WTC11 (cell line): ENCODE data around the gene SYNDIG1. TPM values are rescaled to one million over a fixed set of nuclear protein-coding genes. Genes with fewer than 3 reads are reported as not detected.

Source experiments
- ATAC-seq: fragments of 200-7000 bp; cut with Tn5 transposase; 2 replicates; pipeline ENCODE4 v1.10.0; 2021; ENCODE audit warnings: mild to moderate bottlenecking, moderate library complexity
- CTCF ChIA-PET: fragments of 300-600 bp; sonication (Branson Sonifier 250); formaldehyde crosslinking; loops from one replicate; lab custom pipeline; 2021; ENCODE audit warnings: antibody characterized with exemption; lab: Charles Lee
- POLR2A ChIA-PET: fragments of 350-600 bp; sonication (Branson Sonifier 250); formaldehyde crosslinking; loops from one replicate; lab custom pipeline; 2021; ENCODE audit warnings: antibody characterized with exemption; lab: Charles Lee
- DNase-seq: peaks from one replicate; pipeline ENCODE4 v3.0.0; 2021; ENCODE audit warnings: low spot score
- H3K27ac Mint-ChIP-seq: 2 replicates; pipeline ENCODE4 v1.8.0; 2021; ENCODE audit warnings: mixed read lengths
- H3K27me3 Mint-ChIP-seq: 2 replicates; pipeline ENCODE4 v1.8.0; 2021; ENCODE audit warnings: low read depth, mild to moderate bottlenecking, moderate library complexity, mixed read lengths
- H3K36me3 Mint-ChIP-seq: 2 replicates; pipeline ENCODE4 v1.8.0; 2021; ENCODE audit warnings: mixed read lengths
- H3K4me1 Mint-ChIP-seq: 2 replicates; pipeline ENCODE4 v1.8.0; 2022; ENCODE audit warnings: mixed read lengths
- H3K4me3 Mint-ChIP-seq: 2 replicates; pipeline ENCODE4 v1.8.0; 2021; ENCODE audit warnings: mild to moderate bottlenecking, moderate library complexity, mixed read lengths
- H3K9me3 Mint-ChIP-seq: 2 replicates; pipeline ENCODE4 v1.8.0; 2021; ENCODE audit warnings: mixed read lengths
- ARID4B ChIP-seq: sonication (generic); formaldehyde crosslinking; IDR thresholded peaks from 2 replicates; pipeline ENCODE4 v1.8.0; 2023; ENCODE audit warnings: missing genetic modification reagents, mild to moderate bottlenecking, borderline replicate concordance
- ATF3 ChIP-seq: sonication (generic); formaldehyde crosslinking; conservative IDR thresholded peaks from 2 replicates; pipeline ENCODE4 v1.8.1; 2022; ENCODE audit warnings: mild to moderate bottlenecking, missing genetic modification reagents
- CREB1 ChIP-seq: sonication (generic); formaldehyde crosslinking; IDR thresholded peaks from 2 replicates; pipeline ENCODE4 v1.8.0; 2023; ENCODE audit warnings: mild to moderate bottlenecking, missing genetic modification reagents
- CTCF ChIP-seq: fragments of 200-600 bp; IDR thresholded peaks from 2 replicates; pipeline ENCODE4 v1.8.0; 2022; ENCODE audit warnings: antibody characterized with exemption
- E2F1 ChIP-seq: sonication (generic); formaldehyde crosslinking; IDR thresholded peaks from 2 replicates; pipeline ENCODE4 v1.8.0; 2022; ENCODE audit warnings: mild to moderate bottlenecking, missing genetic modification reagents
- ELF4 ChIP-seq: sonication (generic); formaldehyde crosslinking; IDR thresholded peaks from 2 replicates; pipeline ENCODE4 v1.8.1; 2022; ENCODE audit warnings: low read depth, mild to moderate bottlenecking, moderate library complexity, missing genetic modification reagents
- ETV6 ChIP-seq: sonication (generic); formaldehyde crosslinking; IDR thresholded peaks from 2 replicates; pipeline ENCODE4 v1.8.1; 2022; ENCODE audit warnings: mild to moderate bottlenecking, missing genetic modification reagents
- IRF2 ChIP-seq: sonication (generic); formaldehyde crosslinking; IDR thresholded peaks from 2 replicates; pipeline ENCODE4 v1.8.0; 2022; ENCODE audit warnings: low read depth, missing genetic modification reagents, borderline replicate concordance
- KAT7 ChIP-seq: sonication (generic); formaldehyde crosslinking; IDR thresholded peaks from 2 replicates; pipeline ENCODE4 v1.8.1; 2023; ENCODE audit warnings: missing genetic modification reagents, mild to moderate bottlenecking, borderline replicate concordance
- NFYB ChIP-seq: sonication (generic); formaldehyde crosslinking; conservative IDR thresholded peaks from 2 replicates; pipeline ENCODE4 v1.8.0; 2022; ENCODE audit warnings: low read depth, missing genetic modification reagents
- RELA ChIP-seq: sonication (generic); formaldehyde crosslinking; IDR thresholded peaks from 2 replicates; pipeline ENCODE4 v1.8.1; 2022; ENCODE audit warnings: missing genetic modification reagents, mild to moderate bottlenecking, borderline replicate concordance
- SMAD4 ChIP-seq: sonication (generic); formaldehyde crosslinking; IDR thresholded peaks from 2 replicates; pipeline ENCODE4 v1.8.0; 2022; ENCODE audit warnings: mild to moderate bottlenecking, missing genetic modification reagents
- SOX15 ChIP-seq: fragments of 250-450 bp; sonication (Bioruptor Pico); IDR thresholded peaks from 2 replicates; pipeline ENCODE4 v1.9.0; 2021; ENCODE audit warnings: mild to moderate bottlenecking
- TCF7 ChIP-seq: sonication (generic); formaldehyde crosslinking; IDR thresholded peaks from 2 replicates; pipeline ENCODE4 v1.8.0; 2022; ENCODE audit warnings: mild to moderate bottlenecking, low read depth, missing genetic modification reagents, moderate library complexity
- USF2 ChIP-seq: sonication (generic); formaldehyde crosslinking; IDR thresholded peaks from 2 replicates; pipeline ENCODE4 v1.8.1; 2023; ENCODE audit warnings: mild to moderate bottlenecking, missing genetic modification reagents, moderate library complexity
- ZNF121 ChIP-seq: sonication (generic); formaldehyde crosslinking; IDR thresholded peaks from 2 replicates; pipeline ENCODE4 v1.8.0; 2023; ENCODE audit warnings: missing genetic modification reagents
- ZNF138 ChIP-seq: sonication (generic); formaldehyde crosslinking; conservative IDR thresholded peaks from 2 replicates; pipeline ENCODE4 v1.8.1; 2022; ENCODE audit warnings: mild to moderate bottlenecking, moderate library complexity, missing genetic modification reagents
- ZNF232 ChIP-seq: sonication (generic); formaldehyde crosslinking; IDR thresholded peaks from 2 replicates; pipeline ENCODE4 v1.8.0; 2022; ENCODE audit warnings: mild to moderate bottlenecking, missing genetic modification reagents
- ZNF263 ChIP-seq: sonication (generic); formaldehyde crosslinking; IDR thresholded peaks from 2 replicates; pipeline ENCODE4 v1.8.1; 2022; ENCODE audit warnings: low read depth, mild to moderate bottlenecking, moderate library complexity, missing genetic modification reagents
- ZNF317 ChIP-seq: sonication (generic); formaldehyde crosslinking; IDR thresholded peaks from 2 replicates; pipeline ENCODE4 v1.8.1; 2023; ENCODE audit warnings: low read depth, mild to moderate bottlenecking, moderate library complexity, missing genetic modification reagents, borderline replicate concordance
- total RNA-seq: library from RNA; stranded (reverse); gene quantifications from 3 replicates; pipeline ENCODE4 v1.2.3, GENCODE V29; 2021

The SYNDIG1 gene
- total RNA-seq, 1 experiment from 2014 or later: 6.4 TPM

- no peak for TF ChIP-seq ARID4B (CRISPR knock-in tag)
- no peak for TF ChIP-seq ELF4 (CRISPR knock-in tag)
- TF ChIP-seq ATF3 (CRISPR knock-in tag): no peak
- no peak for TF ChIP-seq SMAD4 (CRISPR knock-in tag)
- no peak for TF ChIP-seq RELA
- TF ChIP-seq E2F1 (CRISPR knock-in tag): no peak
- no peak for TF ChIP-seq ZNF317
- TF ChIP-seq, all 79 proteins: peak for 0
These were observed 62.4 kb downstream of the SYNDIG1 start (continued) for GRCh38 chr20:24531631-24532419.

- peak; percentile 22 for DNase-seq
- TF ChIP-seq ETV6 (CRISPR knock-in tag): no peak
- no peak for TF ChIP-seq TCF7 (CRISPR knock-in tag)
- peak; percentile 17; the same call in 1 of the 2 replicates for TF ChIP-seq CTCF
- no peak for TF ChIP-seq RELA
- no peak for TF ChIP-seq USF2 (CRISPR knock-in tag)
- Mint-ChIP-seq H3K4me3 (no peak overlapping the region), H3K27me3 (no peaks in the 10 kb centered on the region), H3K27ac (no peak overlapping the region), H3K9me3 (peaks cover 14% of the 10 kb centered on the region), H3K4me1 (no peaks in the 10 kb centered on the region), H3K36me3 (peaks cover 9% of the 10 kb centered on the region)
- ChIA-PET CTCF (interaction anchor here (0.8 to 1.7 kb wide), 2 partner anchors 54 to 249 kb away, joined by 3 to 5 read pairs; no protein-coding TSS in a partner anchor), POLR2A (no interaction called here)
- peak; percentile 47 for ATAC-seq
These were observed 64.0 kb downstream of the SYNDIG1 start for GRCh38 chr20:24533449-24533848.

- DNase-seq (no peak), ATAC-seq (no peak)
- no peak for TF ChIP-seq KAT7 (CRISPR knock-in tag)
- TF ChIP-seq ZNF121 (CRISPR knock-in tag): no peak
- no peak for TF ChIP-seq IRF2 (CRISPR knock-in tag)
- no peak for TF ChIP-seq ZNF263 (CRISPR knock-in tag)
- TF ChIP-seq CREB1: no peak
- TF ChIP-seq ZNF138 (CRISPR knock-in tag): no peak
- no peak for TF ChIP-seq SOX15 (CRISPR knock-in tag)
- TF ChIP-seq ZNF232 (CRISPR knock-in tag): no peak
- no peak for TF ChIP-seq NFYB
- peaks cover 4% of the 10 kb centered on the region for H3K36me3 Mint-ChIP-seq
- peaks cover 8% of the 10 kb centered on the region for H3K9me3 Mint-ChIP-seq
- H3K4me1 Mint-ChIP-seq: no peaks in the 10 kb centered on the region
- H3K27ac Mint-ChIP-seq: no peak overlapping the region
- POLR2A ChIA-PET: no interaction called here
- CTCF ChIA-PET: interaction anchor here (0.8 to 1.7 kb wide), 2 partner anchors 53 to 248 kb away, joined by 3 to 5 read pairs; no protein-coding TSS in a partner anchor
- H3K27me3 Mint-ChIP-seq: no peaks in the 10 kb centered on the region
- no peak overlapping the region for H3K4me3 Mint-ChIP-seq
These were observed 64.9 kb downstream of the SYNDIG1 start for GRCh38 chr20:24534282-24534681.
